HG03280 (cell line): ENCODE measurements around the gene YES1.
"Not testable (repeated sequence)": the region's sequence is repeated elsewhere in the genome, so short reads cannot be mapped to it uniquely, and the experiment has no call there.

Source experiments
- ATAC-seq: cut with Tn5 transposase; IDR thresholded peaks from one replicate; pipeline ENCODE4 v1.9.1; 2021; ENCODE audit warnings: mild to moderate bottlenecking, moderate library complexity; ENCODE audit not compliant: unreplicated experiment

The YES1 gene

DNA sequence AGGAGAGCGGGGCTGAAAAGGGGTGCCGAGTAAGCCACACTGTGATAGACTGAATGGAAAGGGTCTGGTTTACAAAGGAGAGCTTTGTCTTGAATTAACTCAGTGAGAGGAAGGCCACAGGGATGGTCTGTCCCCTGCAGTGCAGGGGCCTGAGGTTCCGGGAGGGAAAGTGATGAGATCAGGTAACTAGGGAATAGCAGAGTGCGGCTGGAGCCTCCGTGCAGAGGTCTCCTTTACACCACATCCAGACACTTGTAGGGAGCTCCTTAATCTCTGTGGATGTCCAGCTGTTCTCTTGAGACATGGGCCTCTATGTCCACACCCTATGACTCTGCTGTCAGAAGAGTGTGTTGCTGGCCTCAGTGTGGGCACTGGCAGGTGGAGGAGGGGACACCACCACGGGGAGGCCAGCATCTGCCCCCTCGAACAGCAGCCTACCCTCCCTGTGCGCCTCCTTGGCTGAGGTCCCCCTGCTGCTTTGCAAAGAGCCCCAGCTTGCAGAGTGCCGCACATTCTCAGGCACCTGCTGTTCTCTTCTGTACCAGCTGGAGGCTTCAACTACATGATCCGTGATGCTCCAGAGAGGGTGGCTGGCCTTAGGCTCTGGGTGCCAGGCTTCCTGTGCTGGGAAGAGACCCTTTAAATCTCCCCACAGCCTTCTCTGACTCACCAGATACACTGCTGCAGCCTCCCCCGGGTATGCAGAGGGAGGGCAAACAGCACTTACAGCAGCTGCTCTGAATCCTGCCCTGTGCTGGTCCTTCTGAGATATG, 125.5 kb downstream of the YES1 start:
- ATAC-seq, result no peak

DNA sequence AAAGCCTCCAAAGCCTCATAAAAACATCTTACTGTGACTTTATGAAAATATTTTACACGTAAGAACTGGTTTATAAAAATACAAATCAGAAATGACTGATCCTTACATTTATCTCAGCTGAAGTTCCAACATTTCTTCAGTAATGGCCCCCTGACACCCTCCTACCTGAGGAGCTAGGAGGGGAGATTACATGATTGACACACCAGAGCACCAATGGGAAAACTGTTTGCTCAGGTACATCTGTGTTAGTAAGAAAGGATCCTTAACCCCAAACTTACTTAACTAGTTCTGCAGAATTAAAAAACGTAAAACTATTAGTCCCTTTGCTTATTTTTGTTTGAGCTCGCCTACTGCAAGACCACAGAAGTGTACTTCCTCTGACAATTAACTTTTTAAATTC, 126.6 kb downstream of the YES1 start:
- ATAC-seq, result no peak

DNA sequence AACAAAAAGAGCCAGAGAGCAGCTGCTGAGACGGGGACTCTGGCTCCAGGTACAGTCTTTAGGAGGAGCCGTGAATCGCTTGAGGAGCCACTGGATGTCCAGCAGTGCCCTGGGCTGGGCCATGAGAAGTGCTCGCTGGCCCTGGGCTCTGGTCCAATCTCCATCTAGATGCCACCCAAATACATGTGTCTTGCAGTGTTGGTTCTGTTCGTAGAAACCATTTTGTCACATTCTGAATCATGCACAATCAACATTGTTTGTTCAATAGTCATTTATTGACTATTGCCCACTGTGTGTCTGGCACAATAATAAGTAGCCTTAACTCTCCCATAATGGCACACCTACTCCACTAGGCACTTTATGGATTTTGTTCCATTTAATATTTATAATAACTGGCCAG, 128.5 kb downstream of the YES1 start:
- no peak for ATAC-seq

DNA sequence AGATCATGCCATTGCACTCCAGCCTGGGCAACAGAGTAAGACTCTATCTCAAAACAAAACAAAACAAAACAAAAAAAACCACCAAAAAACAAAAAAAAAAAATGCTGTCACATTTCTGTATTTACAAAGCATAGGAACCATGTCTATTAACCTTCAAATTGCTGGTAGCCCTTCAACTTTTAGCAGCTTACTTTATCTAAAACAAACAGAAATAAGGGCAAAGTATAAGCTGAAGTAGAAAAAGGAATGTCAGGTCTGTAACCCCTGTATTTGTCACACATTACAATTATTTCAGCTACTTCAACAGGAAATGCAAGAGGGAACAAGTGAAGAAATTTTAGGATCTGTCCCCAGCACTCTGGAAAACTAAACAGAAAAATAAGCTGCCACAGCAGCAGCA, 129.2 kb downstream of the YES1 start:
- ATAC-seq, result no peak

DNA sequence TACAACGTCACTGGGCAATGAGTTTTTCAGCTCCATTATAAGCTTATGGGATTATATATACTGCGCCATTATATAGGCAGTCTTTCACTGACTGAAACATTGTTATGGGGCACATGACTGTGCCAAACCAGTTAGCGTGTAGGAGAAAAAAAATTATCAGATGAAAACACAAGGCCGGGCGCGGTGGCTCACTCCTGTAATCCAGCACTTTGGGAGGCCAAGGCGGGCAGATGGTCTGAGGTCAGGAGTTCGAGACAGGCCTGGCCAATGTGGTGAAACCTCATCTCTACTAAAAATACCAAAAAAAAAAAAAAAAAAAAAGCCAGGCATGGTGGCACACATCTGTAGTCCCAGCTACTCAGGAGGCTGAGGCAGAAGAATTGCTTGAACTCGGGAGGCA, 129.6 kb downstream of the YES1 start:
- not testable (repeated sequence) for ATAC-seq

DNA sequence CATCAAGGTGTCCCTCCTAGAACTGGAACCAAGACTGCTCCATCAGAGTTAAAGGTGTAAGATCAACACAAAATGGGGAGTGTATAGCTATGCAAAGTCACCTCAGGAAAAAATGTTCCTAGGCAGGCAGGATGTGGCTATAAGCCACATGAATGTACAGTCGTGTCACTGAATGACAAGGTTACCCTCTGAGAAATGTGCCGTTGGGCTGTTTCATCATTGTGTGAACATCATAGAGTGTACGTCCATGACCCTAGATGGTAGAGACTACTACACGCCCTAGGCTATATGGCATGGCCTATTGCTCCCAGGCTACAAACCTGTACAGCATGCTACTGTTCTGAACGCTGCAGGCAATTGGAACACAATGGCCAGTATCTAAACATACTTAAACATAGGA, 130.1 kb downstream of the YES1 start:
- ATAC-seq, result no peak

DNA sequence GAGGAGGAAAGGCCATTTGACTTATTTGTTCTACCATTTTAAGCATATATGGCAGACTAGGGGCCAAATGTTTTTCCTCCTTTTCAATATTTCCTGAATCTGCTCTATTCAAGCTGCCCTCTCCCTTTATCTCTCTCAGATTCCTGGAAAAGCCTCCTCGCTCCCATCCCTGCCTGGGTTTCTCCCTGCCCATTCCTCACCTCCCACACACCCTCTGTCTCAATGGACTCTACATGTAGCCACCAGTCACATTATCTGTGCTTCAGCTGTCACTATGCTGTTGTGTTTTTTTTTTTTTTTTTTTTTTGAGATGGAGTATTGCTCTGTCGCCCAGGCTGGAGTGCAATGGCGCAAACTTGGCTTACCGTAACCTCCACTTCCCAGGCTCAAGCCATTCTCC, 131.7 kb downstream of the YES1 start:
- no peak for ATAC-seq

DNA sequence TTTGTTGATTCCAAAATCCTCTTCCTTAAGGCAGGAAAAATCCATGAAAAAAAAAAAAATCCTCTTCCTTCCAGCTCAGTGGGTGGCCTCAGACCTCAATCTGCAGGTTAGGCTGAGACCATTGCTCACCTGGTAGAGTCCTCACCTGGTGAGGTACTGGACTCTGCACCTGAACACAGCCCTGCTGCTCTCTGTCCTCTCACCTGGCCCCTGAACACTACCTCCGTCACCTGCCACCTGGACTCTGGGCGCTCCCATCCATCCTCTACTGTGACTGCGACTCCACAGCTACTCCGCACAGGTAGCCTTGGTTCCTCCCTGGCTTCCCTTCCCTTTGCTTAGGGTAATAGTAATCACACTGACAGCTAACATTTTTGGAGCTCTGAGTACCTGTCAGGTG, 132.5 kb downstream of the YES1 start:
- ATAC-seq, result no peak

DNA sequence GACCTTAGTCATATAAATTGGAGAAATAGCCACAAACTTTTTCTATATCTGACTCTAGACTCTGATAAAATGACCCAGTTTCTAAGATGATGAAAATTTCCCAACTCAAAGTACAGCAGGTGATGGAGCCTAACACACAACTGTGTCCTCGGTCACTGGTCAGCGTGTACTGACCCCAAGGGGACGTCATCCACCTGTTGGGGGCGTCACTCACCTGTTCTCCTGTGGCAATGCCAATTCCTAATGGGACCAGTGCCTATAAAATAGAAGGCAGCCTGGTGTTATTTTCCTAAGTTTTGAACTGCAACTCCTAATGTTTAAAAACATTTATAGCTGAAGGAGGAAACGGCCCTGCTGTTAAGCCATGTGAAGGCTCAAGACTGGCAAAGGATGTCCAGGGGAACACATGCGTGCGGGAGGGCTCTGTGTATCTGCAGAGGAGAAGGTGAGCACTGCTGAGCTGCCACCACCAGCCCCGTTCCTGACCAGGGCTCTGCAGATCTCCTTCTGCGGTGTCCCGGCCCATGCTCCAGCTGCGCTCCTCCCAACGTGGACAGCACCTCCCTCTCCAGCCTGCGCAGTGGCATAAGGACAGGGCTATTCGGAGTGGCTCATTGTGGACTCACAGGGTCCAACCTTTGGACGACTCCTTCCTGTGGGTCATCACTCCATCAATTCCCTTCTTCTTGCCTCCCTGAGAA, 133.4 kb downstream of the YES1 start:
- no peak for ATAC-seq

DNA sequence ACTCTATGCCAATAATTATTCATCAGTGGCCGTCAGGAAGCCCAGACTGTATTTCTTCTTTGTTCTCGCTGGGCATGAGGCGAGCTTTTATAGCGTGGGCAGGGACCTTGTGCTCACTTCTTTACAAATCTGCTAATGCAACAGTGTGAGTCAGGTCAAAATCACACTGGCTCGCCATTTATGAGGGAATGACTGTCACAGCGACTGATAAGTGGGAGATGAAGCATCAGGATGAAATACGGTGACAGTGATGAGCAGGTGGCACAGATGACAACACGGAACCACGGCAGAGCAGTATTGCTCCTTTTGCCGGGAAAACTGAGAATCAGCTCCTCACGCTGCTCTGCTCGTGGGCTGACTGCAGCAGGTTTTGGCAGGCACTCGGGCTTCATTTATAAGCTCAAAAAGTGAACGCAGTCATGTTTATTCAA, 134.1 kb downstream of the YES1 start:
- no peak for ATAC-seq

DNA sequence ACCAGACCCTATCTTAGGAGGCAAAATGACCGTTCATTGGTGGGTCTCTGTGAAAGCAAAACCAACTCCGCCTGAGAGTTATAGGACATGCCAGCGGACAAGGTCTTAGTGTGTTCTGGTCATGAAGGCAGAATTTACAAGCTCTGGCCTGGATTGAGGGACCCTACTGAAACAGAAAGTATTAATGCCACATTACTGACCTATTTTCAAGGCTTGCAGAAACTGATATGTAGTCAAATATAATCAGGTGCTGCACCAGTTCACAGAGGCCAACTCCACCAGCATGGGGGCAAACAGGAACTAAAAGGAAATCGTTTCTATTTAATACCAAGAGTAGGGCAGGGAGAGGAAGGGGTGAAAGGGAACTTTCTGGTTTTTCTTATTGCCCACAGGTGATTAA, 134.9 kb downstream of the YES1 start:
- ATAC-seq, result peak; percentile 70

DNA sequence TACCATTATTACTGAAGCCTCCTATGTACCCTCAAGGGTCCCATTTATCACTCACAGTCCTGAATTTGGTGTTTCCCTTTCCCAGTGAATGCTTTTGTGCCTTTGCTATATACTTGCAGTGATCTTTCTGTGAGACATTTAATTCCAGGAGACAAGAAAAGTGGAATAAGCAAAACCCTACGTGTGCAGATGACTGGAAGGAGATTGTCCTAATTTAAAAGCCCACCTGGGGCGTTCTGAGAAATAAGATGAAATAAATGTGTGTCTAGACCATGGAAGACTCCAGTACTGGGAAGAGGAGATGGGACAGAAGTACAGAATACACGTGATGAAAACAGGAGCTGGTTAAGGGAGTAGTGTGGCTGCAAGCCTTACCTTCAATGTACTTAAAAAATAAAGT, 135.3 kb downstream of the YES1 start:
- ATAC-seq, result no peak

DNA sequence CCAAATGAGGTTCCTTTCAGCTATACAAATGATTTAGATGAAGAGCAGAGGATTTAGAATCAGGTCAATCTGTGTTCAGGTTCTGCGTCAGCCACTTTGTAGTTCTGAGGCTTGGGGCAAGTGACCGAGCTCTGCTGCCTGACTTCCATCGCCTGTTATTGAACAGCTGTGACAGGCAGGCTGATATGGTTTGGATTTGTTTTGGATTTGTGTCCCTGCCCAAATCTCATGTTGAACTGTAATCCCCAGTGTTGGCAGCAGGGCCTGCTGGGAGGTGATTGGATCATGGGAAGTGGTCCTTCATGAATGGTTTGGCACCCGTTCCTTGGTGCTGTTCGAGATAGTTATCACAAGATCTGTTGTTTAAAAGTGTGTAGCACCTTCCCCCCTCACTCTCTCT, 136.0 kb downstream of the YES1 start:
- no peak for ATAC-seq

DNA sequence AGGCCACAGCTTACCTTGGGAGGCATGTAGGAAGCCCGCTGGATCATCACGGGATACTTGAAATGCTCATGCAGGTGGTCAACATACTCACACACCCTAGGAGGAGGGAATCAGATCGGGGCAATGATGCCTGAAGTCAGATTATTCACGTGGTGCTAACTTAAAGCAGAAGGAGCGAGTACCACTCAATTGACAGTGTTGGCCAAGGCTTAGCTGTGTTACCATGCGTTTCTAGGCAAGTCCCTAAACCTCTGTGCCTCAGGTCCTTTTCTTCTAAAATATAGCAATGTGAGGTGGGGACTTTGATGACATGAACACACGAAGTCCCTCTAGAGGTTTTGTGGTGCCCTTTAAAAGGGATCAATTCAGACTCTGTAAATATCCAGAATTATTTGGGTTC, 136.7 kb downstream of the YES1 start:
- ATAC-seq, result no peak

DNA sequence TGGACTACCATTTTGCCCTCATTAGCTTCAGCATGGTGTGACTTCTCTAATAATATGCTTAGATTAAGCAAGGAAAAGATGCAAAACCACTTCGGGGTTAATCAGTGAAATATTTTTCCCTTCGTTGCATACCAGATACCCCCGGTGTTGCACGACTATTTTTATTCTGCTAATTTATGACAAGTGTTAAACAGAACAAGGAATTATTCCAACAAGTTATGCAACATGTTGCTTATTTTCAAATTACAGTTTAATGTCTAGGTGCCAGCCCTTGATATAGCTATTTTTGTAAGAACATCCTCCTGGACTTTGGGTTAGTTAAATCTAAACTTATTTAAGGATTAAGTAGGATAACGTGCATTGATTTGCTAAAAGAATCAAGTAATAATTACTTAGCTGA, 138.3 kb downstream of the YES1 start:
- ATAC-seq, result no peak

DNA sequence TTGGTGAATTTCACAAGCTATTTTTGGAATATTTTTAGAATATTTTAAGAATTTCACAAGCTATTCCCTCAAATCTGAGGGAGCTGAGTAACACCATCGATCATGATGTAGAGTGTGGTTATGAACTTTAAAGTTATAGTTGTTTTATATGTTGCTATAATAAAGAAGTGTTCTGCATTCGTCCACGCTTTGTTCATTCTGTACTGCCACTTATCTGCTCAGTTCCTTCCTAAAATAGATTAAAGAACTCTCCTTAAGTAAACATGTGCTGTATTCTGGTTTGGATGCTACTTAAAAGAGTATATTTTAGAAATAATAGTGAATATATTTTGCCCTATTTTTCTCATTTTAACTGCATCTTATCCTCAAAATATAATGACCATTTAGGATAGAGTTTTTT, 138.7 kb downstream of the YES1 start:
- ATAC-seq, result no peak
